SK-N-SH (cell line): ENCODE results near the gene SYNC. TPM values are rescaled to one million over a fixed set of nuclear protein-coding genes. Genes with fewer than 3 reads are reported as not detected.
"Not testable (repeated sequence)": the region's sequence is repeated elsewhere in the genome, so short reads cannot be mapped to it uniquely, and the experiment has no call there.

Experiments
- CTCF ChIA-PET: fragments of 300-600, 350-600 bp; formaldehyde crosslinking; extraction: SDS; loops from one replicate; lab custom pipeline; 2021; lab: Yijun Ruan, JAX
- POLR2A ChIA-PET: fragments of 350-600 bp; sonication (Branson Sonifier 250); formaldehyde crosslinking; extraction: SDS; loops from one replicate; lab custom pipeline; 2020; ENCODE audit warnings: antibody characterized with exemption, inconsistent platforms; lab: Yijun Ruan, JAX
- DNase-seq: peaks from one replicate; pipeline ENCODE4 v3.0.0; 2012
- H2AFZ ChIP-seq: fragments of 200-600 bp; sonication (generic); 2 replicates; pipeline ENCODE4 v1.8.1; 2016; ENCODE audit warnings: antibody characterized with exemption, mild to moderate bottlenecking, low read depth
- H3F3A ChIP-seq: fragments of 200-600 bp; sonication (generic); replicated peaks from 2 replicates; pipeline ENCODE3; 2016; ENCODE audit warnings: antibody characterized with exemption, mild to moderate bottlenecking; ENCODE audit not compliant: insufficient read depth
- H3K27ac ChIP-seq, 2 experiments: fragments of 200-500 bp in 1 of 2; fragments of 200-600 bp in 1 of 2; sonication (Bioruptor generic) in 1 of 2; sonication (generic), shearing (Covaris generic) in 1 of 2; 2 replicates each; pipeline versions ENCODE4 v1.5.1 to v1.6.1; 2014 to 2016; ENCODE audit warnings: low read depth in 2 of 2, inconsistent platforms in 1 of 2, low read length in 1 of 2, mild to moderate bottlenecking in 1 of 2, mixed read lengths in 1 of 2
- H3K27me3 ChIP-seq: fragments of 200-600 bp; sonication (generic), shearing (Covaris generic); 2 replicates; pipeline ENCODE4 v1.6.1; 2016; ENCODE audit warnings: mixed run types; ENCODE audit not compliant: insufficient read depth
- H3K36me3 ChIP-seq, 2 experiments: fragments of 200-500 bp in 1 of 2; fragments of 200-600 bp in 1 of 2; sonication (Bioruptor generic) in 1 of 2; sonication (generic) in 1 of 2; replicated peaks in 1 of 2; 2 replicates each; pipeline versions ENCODE3 to v1.5.1; 2014 to 2016; ENCODE audit warnings: low read length in 1 of 2, mild to moderate bottlenecking in 1 of 2; ENCODE audit not compliant: insufficient read depth in 2 of 2, control insufficient read depth in 1 of 2
- H3K4me1 ChIP-seq, 2 experiments: fragments of 200-500 bp in 1 of 2; fragments of 200-600 bp in 1 of 2; sonication (Bioruptor generic) in 1 of 2; sonication (generic), shearing (Covaris generic) in 1 of 2; 2 replicates each; pipeline versions ENCODE4 v1.5.1 to v1.6.1; 2014 to 2016; ENCODE audit warnings: low read depth in 1 of 2, low read length in 1 of 2, mixed run types in 1 of 2; ENCODE audit not compliant: insufficient read depth in 2 of 2, control insufficient read depth in 1 of 2
- H3K4me2 ChIP-seq: fragments of 200-600 bp; sonication (generic), shearing (Covaris generic); 2 replicates; pipeline ENCODE4 v1.6.1; 2017; ENCODE audit warnings: mixed run types
- H3K4me3 ChIP-seq, 2 experiments: fragments of 200-500 bp in 1 of 2; fragments of 200-600 bp in 1 of 2; sonication (Bioruptor generic) in 1 of 2; sonication (generic), shearing (Covaris generic) in 1 of 2; 2 replicates each; pipeline versions ENCODE4 v1.5.1 to v1.8.1; 2014 to 2016; ENCODE audit warnings: low read depth in 2 of 2, inconsistent platforms in 1 of 2, low read length in 1 of 2, mild to moderate bottlenecking in 1 of 2, mixed read lengths in 1 of 2, moderate library complexity in 1 of 2
- H3K79me2 ChIP-seq: fragments of 200-600 bp; sonication (generic); 2 replicates; pipeline ENCODE4 v1.8.1; 2017; ENCODE audit warnings: mild to moderate bottlenecking; ENCODE audit not compliant: insufficient read depth
- H3K9ac ChIP-seq: fragments of 200-600 bp; sonication (generic); 2 replicates; pipeline ENCODE4 v1.6.1; 2017; ENCODE audit warnings: mixed run types
- H3K9me2 ChIP-seq: fragments of 200-600 bp; sonication (generic); 2 replicates; pipeline ENCODE4 v1.6.1; 2017; ENCODE audit warnings: mixed run types
- H3K9me3 ChIP-seq: fragments of 200-600 bp; sonication (generic); 2 replicates; pipeline ENCODE4 v1.6.1; 2017; ENCODE audit warnings: mixed run types, mild to moderate bottlenecking, moderate library complexity
- H4K20me1 ChIP-seq: fragments of 200-600 bp; sonication (generic); 2 replicates; pipeline ENCODE4 v1.6.1; 2017; ENCODE audit warnings: mild to moderate bottlenecking, mixed run types; ENCODE audit not compliant: insufficient read depth
- CHD2 ChIP-seq: fragments of 150-350 bp; IDR thresholded peaks from 2 replicates; pipeline ENCODE4 v1.6.1; 2018; ENCODE audit warnings: low read length; ENCODE audit not compliant: partially characterized antibody
- ELF1 ChIP-seq: IDR thresholded peaks from 2 replicates; pipeline ENCODE4 v1.4.0; 2012
- EP300 ChIP-seq, 2 experiments: IDR thresholded peaks; 2 replicates each; pipeline versions ENCODE4 v1.4.0 to v1.6.1; 2012; ENCODE audit warnings: borderline replicate concordance in 1 of 2, low read depth in 1 of 2, low read length in 1 of 2
- FOSL2 ChIP-seq: IDR thresholded peaks from 2 replicates; pipeline ENCODE4 v1.4.0; 2012; ENCODE audit warnings: low read depth, mild to moderate bottlenecking, moderate library complexity, borderline replicate concordance
- FOXM1 ChIP-seq: IDR thresholded peaks from 2 replicates; pipeline ENCODE4 v1.4.0; 2012; ENCODE audit warnings: low read depth, mild to moderate bottlenecking
- GABPA ChIP-seq: IDR thresholded peaks from 2 replicates; pipeline ENCODE4 v1.4.0; 2012; ENCODE audit warnings: low read depth, mild to moderate bottlenecking
- JUND ChIP-seq: IDR thresholded peaks from 2 replicates; pipeline ENCODE4 v1.4.0; 2012
- MEF2A ChIP-seq: IDR thresholded peaks from 2 replicates; pipeline ENCODE4 v1.4.0; 2012; ENCODE audit warnings: low read depth, borderline replicate concordance
- NRF1 ChIP-seq: IDR thresholded peaks from 2 replicates; pipeline ENCODE4 v1.6.1; 2012; ENCODE audit warnings: low read depth, mild to moderate bottlenecking, low read length
- RAD21 ChIP-seq: IDR thresholded peaks from 2 replicates; pipeline ENCODE4 v1.6.1; 2012; ENCODE audit warnings: mild to moderate bottlenecking, low read length
- SIN3A ChIP-seq: IDR thresholded peaks from 2 replicates; pipeline ENCODE4 v1.6.1; 2012; ENCODE audit warnings: low read depth, mild to moderate bottlenecking, low read length, moderate library complexity, borderline replicate concordance
- SMC3 ChIP-seq: IDR thresholded peaks from 2 replicates; pipeline ENCODE4 v1.6.1; 2012; ENCODE audit warnings: low read depth, low read length, improper control_type of control experiment
- TCF12 ChIP-seq: IDR thresholded peaks from 2 replicates; pipeline ENCODE4 v1.4.0; 2012
- WGBS: methylation state at CpG from one replicate; pipeline ENCODE4 v1.1.6; 2017; ENCODE audit warnings: low lambda C conversion rate; 5-methylcytosine and 5-hydroxymethylcytosine counted together
- polyA plus RNA-seq, 3 experiments: library from polyadenylated mRNA; depleted of rRNA; stranded (reverse); fragments of >200 nt; gene quantifications; 2 replicates each; pipeline ENCODE4 v1.2.3, GENCODE V29; 2012
- TF ChIP-seq, protein P1 (sequence below): IDR thresholded peaks from 2 replicates; pipeline ENCODE4 v1.6.1; 2012; ENCODE audit warnings: mild to moderate bottlenecking, low read depth, low read length, moderate library complexity
- TF ChIP-seq, protein P2 (sequence below): IDR thresholded peaks from 2 replicates; pipeline ENCODE4; 2012
- TF ChIP-seq, protein P3 (sequence below): IDR thresholded peaks from 2 replicates; pipeline ENCODE4 v1.4.0; 2012; ENCODE audit warnings: low read depth, borderline replicate concordance
- TF ChIP-seq, protein P4 (sequence below): fragments of 150-350 bp; IDR thresholded peaks from 2 replicates; pipeline ENCODE4 v1.6.1; 2016; ENCODE audit warnings: mild to moderate bottlenecking, low read depth, low read length

Gene SYNC
- polyA plus RNA-seq, 1 of the 3 experiments (the other 2 are of a cell fraction) = 25.6 TPM

DNA sequence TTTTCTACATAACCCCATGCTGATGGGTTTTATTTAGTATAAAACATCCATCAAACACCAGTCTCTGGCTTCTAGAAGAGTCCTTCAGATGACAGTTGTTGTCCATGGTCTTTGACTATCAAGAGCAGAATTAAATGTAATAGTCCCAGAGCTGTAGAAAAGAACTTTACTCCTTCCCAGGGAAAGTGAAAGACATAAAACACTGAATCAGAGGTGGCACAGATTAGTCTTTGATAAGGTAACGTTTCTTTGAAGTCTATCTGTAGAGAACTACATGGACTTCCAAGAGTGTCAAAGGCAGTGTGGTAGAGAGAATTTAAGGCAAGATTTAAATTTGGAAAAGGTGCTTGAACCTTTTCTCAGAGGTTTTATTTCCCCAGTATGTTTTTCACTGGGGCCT is 21.9 kb downstream of the SYNC start:
- no peaks in the 10 kb centered on the region for H3K27me3 ChIP-seq
- no peak overlapping the region for H3K9ac ChIP-seq
- DNase-seq = no peak
- peaks cover 37% of the 10 kb centered on the region for H3F3A ChIP-seq
- 100% methylated on average over 1 of the region's 1 CpG for WGBS
- H3K4me3 ChIP-seq = no peak overlapping the region
- TF ChIP-seq, protein P1, sequence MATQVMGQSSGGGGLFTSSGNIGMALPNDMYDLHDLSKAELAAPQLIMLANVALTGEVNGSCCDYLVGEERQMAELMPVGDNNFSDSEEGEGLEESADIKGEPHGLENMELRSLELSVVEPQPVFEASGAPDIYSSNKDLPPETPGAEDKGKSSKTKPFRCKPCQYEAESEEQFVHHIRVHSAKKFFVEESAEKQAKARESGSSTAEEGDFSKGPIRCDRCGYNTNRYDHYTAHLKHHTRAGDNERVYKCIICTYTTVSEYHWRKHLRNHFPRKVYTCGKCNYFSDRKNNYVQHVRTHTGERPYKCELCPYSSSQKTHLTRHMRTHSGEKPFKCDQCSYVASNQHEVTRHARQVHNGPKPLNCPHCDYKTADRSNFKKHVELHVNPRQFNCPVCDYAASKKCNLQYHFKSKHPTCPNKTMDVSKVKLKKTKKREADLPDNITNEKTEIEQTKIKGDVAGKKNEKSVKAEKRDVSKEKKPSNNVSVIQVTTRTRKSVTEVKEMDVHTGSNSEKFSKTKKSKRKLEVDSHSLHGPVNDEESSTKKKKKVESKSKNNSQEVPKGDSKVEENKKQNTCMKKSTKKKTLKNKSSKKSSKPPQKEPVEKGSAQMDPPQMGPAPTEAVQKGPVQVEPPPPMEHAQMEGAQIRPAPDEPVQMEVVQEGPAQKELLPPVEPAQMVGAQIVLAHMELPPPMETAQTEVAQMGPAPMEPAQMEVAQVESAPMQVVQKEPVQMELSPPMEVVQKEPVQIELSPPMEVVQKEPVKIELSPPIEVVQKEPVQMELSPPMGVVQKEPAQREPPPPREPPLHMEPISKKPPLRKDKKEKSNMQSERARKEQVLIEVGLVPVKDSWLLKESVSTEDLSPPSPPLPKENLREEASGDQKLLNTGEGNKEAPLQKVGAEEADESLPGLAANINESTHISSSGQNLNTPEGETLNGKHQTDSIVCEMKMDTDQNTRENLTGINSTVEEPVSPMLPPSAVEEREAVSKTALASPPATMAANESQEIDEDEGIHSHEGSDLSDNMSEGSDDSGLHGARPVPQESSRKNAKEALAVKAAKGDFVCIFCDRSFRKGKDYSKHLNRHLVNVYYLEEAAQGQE = no peak
- TF ChIP-seq EP300 (IDR thresholded peaks at IDR 0.05; ENCODE audit: borderline replicate concordance in 1 of 2, low read depth in 1 of 2, low read length in 1 of 2) = no peak
- TF ChIP-seq, all 33 proteins: peak for 0
- Histone ChIP-seq H3K9me2 (no peaks in the 10 kb centered on the region), H2AFZ (no peak overlapping the region), H3K36me3 (peaks cover 52 to 85% of the 10 kb centered on the region in 2 experiments), H3K9me3 (no peaks in the 10 kb centered on the region), H3K4me2 (no peak overlapping the region), H3K4me1 (no peaks in the 10 kb centered on the region), H3K27ac (peak overlapping the region in 1 of 2 experiments; percentile 8; a peak in 1 of 4 replicates), H3K79me2 (no peaks in the 10 kb centered on the region), H4K20me1 (peaks cover 3% of the 10 kb centered on the region; the same call in 1 of the 2 replicates)
- ChIA-PET CTCF (no interaction called here), POLR2A (no interaction called here)

DNA sequence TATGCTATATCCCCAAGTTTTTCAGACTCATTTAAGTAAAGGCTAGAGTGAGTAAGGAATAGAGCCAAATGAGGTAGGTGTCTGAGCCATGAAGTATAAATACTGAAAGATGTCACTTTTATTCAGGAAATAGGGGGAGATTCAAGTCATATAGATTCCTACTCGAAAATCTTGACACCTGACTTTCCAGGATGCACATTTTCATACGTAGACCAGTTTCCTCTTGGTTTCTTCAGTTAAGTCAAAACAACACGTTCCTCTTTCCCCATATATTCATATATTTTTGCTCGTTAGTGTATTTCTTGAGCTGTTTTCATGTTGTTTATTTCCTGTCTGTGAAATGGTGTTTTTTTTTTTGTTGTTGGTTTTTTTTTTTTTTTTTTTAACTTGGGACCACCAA is 22.6 kb downstream of the SYNC start:
- H4K20me1 ChIP-seq, H3K27ac ChIP-seq, H3K9me3 ChIP-seq, H3K4me1 ChIP-seq, H3K4me3 ChIP-seq, H3K79me2 ChIP-seq, H3K27me3 ChIP-seq, H3K9ac ChIP-seq, H3K9me2 ChIP-seq, H2AFZ ChIP-seq, H3K4me2 ChIP-seq, POLR2A ChIA-PET, DNase-seq: not testable (repeated sequence)
- CTCF ChIA-PET = interaction anchor here (1.1 to 1.5 kb wide), 2 partner anchors 32 to 93 kb away, joined by 3 read pairs; no protein-coding TSS in a partner anchor
- H3K36me3 ChIP-seq = peaks cover 47 to 82% of the 10 kb centered on the region in 2 experiments
- WGBS = 90% methylated on average over 4 of the region's 4 CpGs
- H3F3A ChIP-seq = peaks cover 32% of the 10 kb centered on the region

DNA sequence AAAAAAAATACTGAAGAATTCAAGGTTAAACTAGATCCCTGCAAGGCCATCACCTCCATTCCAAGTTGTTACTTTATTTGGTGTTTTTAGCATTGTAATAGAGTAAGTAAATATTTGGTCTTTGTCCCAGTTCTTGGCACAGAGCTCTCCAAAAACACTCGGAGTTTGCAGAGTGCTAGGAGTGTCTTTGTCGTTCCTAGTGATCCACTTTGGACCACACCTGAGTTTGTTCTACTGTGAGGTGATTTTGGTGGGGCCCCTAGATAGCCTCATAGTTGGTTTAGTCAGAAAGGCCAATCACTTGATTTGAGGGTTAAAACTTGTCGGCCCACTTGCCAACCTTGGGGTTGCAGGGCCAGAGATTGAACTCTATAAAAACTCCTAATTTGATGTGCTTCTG is 25.6 kb downstream of the SYNC start:
- H3K9me2 ChIP-seq = no peaks in the 10 kb centered on the region
- H3F3A ChIP-seq = peaks cover 24% of the 10 kb centered on the region
- no peak overlapping the region for H2AFZ ChIP-seq
- no peaks in the 10 kb centered on the region for H3K79me2 ChIP-seq
- H3K36me3 ChIP-seq = peaks cover 48 to 81% of the 10 kb centered on the region in 2 experiments
- 87% methylated on average over 2 of the region's 3 CpGs for WGBS
- H3K4me1 ChIP-seq = no peaks in the 10 kb centered on the region
- no peaks in the 10 kb centered on the region for H3K9me3 ChIP-seq
- DNase-seq = no peak
- H3K4me3 ChIP-seq = no peak overlapping the region
- no peaks in the 10 kb centered on the region for H3K27me3 ChIP-seq
- no peak overlapping the region for H3K9ac ChIP-seq
- ChIA-PET POLR2A (no interaction called here), CTCF (interaction anchor here (1.2 to 1.4 kb wide), 3 partner anchors 16 to 157 kb away, joined by 5 read pairs; no protein-coding TSS in a partner anchor)
- no peak overlapping the region for H3K27ac ChIP-seq
- H3K4me2 ChIP-seq = no peak overlapping the region
- H4K20me1 ChIP-seq = no peaks in the 10 kb centered on the region
- TF ChIP-seq SMC3 = no peak
- no peak for TF ChIP-seq EP300 (IDR thresholded peaks at IDR 0.05; ENCODE audit: borderline replicate concordance in 1 of 2, low read depth in 1 of 2, low read length in 1 of 2)
- no peak for TF ChIP-seq TCF12
- TF ChIP-seq, protein P2, sequence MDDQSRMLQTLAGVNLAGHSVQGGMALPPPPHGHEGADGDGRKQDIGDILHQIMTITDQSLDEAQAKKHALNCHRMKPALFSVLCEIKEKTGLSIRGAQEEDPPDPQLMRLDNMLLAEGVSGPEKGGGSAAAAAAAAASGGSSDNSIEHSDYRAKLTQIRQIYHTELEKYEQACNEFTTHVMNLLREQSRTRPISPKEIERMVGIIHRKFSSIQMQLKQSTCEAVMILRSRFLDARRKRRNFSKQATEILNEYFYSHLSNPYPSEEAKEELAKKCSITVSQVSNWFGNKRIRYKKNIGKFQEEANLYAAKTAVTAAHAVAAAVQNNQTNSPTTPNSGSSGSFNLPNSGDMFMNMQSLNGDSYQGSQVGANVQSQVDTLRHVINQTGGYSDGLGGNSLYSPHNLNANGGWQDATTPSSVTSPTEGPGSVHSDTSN = no peak
- TF ChIP-seq JUND = no peak
- TF ChIP-seq NRF1 = no peak
- no peak for TF ChIP-seq ELF1
- no peak for TF ChIP-seq SIN3A
- TF ChIP-seq MEF2A = no peak
- TF ChIP-seq FOSL2 = no peak
- TF ChIP-seq FOXM1 = no peak
- TF ChIP-seq, protein P3, sequence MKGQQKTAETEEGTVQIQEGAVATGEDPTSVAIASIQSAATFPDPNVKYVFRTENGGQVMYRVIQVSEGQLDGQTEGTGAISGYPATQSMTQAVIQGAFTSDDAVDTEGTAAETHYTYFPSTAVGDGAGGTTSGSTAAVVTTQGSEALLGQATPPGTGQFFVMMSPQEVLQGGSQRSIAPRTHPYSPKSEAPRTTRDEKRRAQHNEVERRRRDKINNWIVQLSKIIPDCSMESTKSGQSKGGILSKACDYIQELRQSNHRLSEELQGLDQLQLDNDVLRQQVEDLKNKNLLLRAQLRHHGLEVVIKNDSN = no peak
- TF ChIP-seq RAD21 = no peak
- TF ChIP-seq GABPA = no peak
- TF ChIP-seq CHD2 = no peak
- TF ChIP-seq, protein P4, sequence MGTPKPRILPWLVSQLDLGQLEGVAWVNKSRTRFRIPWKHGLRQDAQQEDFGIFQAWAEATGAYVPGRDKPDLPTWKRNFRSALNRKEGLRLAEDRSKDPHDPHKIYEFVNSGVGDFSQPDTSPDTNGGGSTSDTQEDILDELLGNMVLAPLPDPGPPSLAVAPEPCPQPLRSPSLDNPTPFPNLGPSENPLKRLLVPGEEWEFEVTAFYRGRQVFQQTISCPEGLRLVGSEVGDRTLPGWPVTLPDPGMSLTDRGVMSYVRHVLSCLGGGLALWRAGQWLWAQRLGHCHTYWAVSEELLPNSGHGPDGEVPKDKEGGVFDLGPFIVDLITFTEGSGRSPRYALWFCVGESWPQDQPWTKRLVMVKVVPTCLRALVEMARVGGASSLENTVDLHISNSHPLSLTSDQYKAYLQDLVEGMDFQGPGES = no peak
